Stomach (tissue), 4 donors: ENCODE results near the gene THSD7A.

ENCODE experiments used
- CTCF ChIP-seq, 7 experiments: fragments of 450-650 bp in 4 of 7; fragments of 200-600 bp in 3 of 7; sonication (generic) in 3 of 7; IDR thresholded peaks; one replicate each; pipeline ENCODE4 v1.5.1; 2016 to 2019; ENCODE audit warnings: antibody characterized with exemption in 7 of 7, control low read depth in 2 of 7, mild to moderate bottlenecking in 1 of 7
- EP300 ChIP-seq: sonication (generic); formaldehyde crosslinking; IDR thresholded peaks from one replicate; pipeline ENCODE4 v1.6.1; 2017; ENCODE audit warnings: antibody characterized with exemption
- POLR2A ChIP-seq, 4 donors: fragments of 450-650 bp; IDR thresholded peaks; one replicate each; pipeline ENCODE4 v1.6.1; 2016; ENCODE audit warnings: antibody characterized with exemption in 4 of 4, control low read depth in 2 of 4, mild to moderate bottlenecking in 1 of 4, moderate library complexity in 1 of 4
- POLR2AphosphoS5 ChIP-seq, 3 donors: sonication (generic); formaldehyde crosslinking; IDR thresholded peaks; one replicate each; pipeline ENCODE4 v1.6.1; 2016; ENCODE audit warnings: antibody characterized with exemption in 3 of 3

- TF ChIP-seq POLR2A (IDR thresholded peaks at IDR 0.05) (no peak), CTCF (IDR thresholded peaks at IDR 0.05) (no peak), POLR2AphosphoS5 (IDR thresholded peaks at IDR 0.05) (no peak), EP300 (no peak)
Observed at GRCh38 chr7:11601761-11602160, 230.2 kb downstream of the THSD7A start.
